ENCODE measurements around the gene PTPN1. TPM values are rescaled to one million over a fixed set of nuclear protein-coding genes. Genes with fewer than 3 reads are reported as not detected.

The PTPN1 gene
- total and polyA plus RNA-seq, 2 donors (not counting 1 experiment from before 2014, with no cell fraction given), result 20.0 to 28.7 TPM

- no peaks in the 10 kb centered on the region for H3K79me2 ChIP-seq (ENCODE audit: control insufficient read depth, insufficient read depth, low read length)
- H3K36me3 ChIP-seq (ENCODE audit: control insufficient read depth, insufficient read depth, low read length), result no peaks in the 10 kb centered on the region
- no peaks in the 10 kb centered on the region for H4K20me1 ChIP-seq (ENCODE audit: control insufficient read depth, extremely low read depth, insufficient read depth, low read length)
- H3K9ac ChIP-seq (ENCODE audit: insufficient read depth, low read length), result no peak overlapping the region
- no peaks in the 10 kb centered on the region for H3K9me3 ChIP-seq (ENCODE audit: control insufficient read depth, insufficient read depth, low read depth, low read length)
- no peak overlapping the region for H3K4me2 ChIP-seq (ENCODE audit: extremely low read depth, insufficient read depth, low read length)
- no peak overlapping the region for H2AFZ ChIP-seq (ENCODE audit: low read length)
- no peak for DNase-seq (ENCODE audit: low read depth in 2 of 2)
- peaks cover 5% of the 10 kb centered on the region for H3K4me1 ChIP-seq (ENCODE audit: control insufficient read depth, extremely low read depth, insufficient read depth, low read length)
- no peak for TF ChIP-seq EZH2 (IDR thresholded peaks at IDR 0.05; ENCODE audit: low read length, missing control alignments)
- no peak for TF ChIP-seq CTCF (conservative IDR thresholded peaks at IDR 0.05 in 1 of 2, IDR thresholded peaks at IDR 0.05 in 1 of 2; ENCODE audit: low read depth in 1 of 2, low read length in 2 of 2)
- H3K27me3 ChIP-seq (ENCODE audit: control insufficient read depth, insufficient read depth, low read length), result no peaks in the 10 kb centered on the region
- no peak overlapping the region for H3K27ac ChIP-seq (ENCODE audit: insufficient read depth, low read length)
- H3K4me3 ChIP-seq (replicated peaks in 1 of 4; ENCODE audit: control extremely low read depth in 1 of 4, insufficient read depth in 1 of 4, low read depth in 3 of 4, low read length in 4 of 4), result no peak overlapping the region
These were observed 32.8 kb upstream of the PTPN1 start for GRCh38 chr20:50477239-50477872.

GRCh38 chr20:50478162-50478990, 31.8 kb upstream of the PTPN1 start:
- Histone ChIP-seq H3K4me1 (ENCODE audit: control insufficient read depth, extremely low read depth, insufficient read depth, low read length) (peaks cover 5% of the 10 kb centered on the region), H3K36me3 (ENCODE audit: control insufficient read depth, insufficient read depth, low read length) (no peaks in the 10 kb centered on the region), H3K9me3 (ENCODE audit: control insufficient read depth, insufficient read depth, low read depth, low read length) (no peaks in the 10 kb centered on the region), H3K9ac (ENCODE audit: insufficient read depth, low read length) (no peak overlapping the region), H3K79me2 (ENCODE audit: control insufficient read depth, insufficient read depth, low read length) (no peaks in the 10 kb centered on the region), H3K4me3 (replicated peaks in 1 of 4; ENCODE audit: control extremely low read depth in 1 of 4, insufficient read depth in 1 of 4, low read depth in 3 of 4, low read length in 4 of 4) (no peak overlapping the region), H4K20me1 (ENCODE audit: control insufficient read depth, extremely low read depth, insufficient read depth, low read length) (no peaks in the 10 kb centered on the region), H3K4me2 (ENCODE audit: extremely low read depth, insufficient read depth, low read length) (no peak overlapping the region), H2AFZ (ENCODE audit: low read length) (no peak overlapping the region), H3K27ac (ENCODE audit: insufficient read depth, low read length) (no peak overlapping the region), H3K27me3 (ENCODE audit: control insufficient read depth, insufficient read depth, low read length) (no peaks in the 10 kb centered on the region)
- peak; percentile 44 to 58 for TF ChIP-seq CTCF (conservative IDR thresholded peaks at IDR 0.05 in 1 of 2, IDR thresholded peaks at IDR 0.05 in 1 of 2; ENCODE audit: low read depth in 1 of 2, low read length in 2 of 2)
- no peak for TF ChIP-seq EZH2 (IDR thresholded peaks at IDR 0.05; ENCODE audit: low read length, missing control alignments)
- peak; percentile 40 to 54 for DNase-seq (ENCODE audit: low read depth in 2 of 2)

GRCh38 chr20:50481741-50482140, 28.4 kb upstream of the PTPN1 start:
- Histone ChIP-seq H3K27ac (ENCODE audit: insufficient read depth, low read length) (no peak overlapping the region), H3K27me3 (ENCODE audit: control insufficient read depth, insufficient read depth, low read length) (no peaks in the 10 kb centered on the region), H3K4me1 (ENCODE audit: control insufficient read depth, extremely low read depth, insufficient read depth, low read length) (no peaks in the 10 kb centered on the region), H3K4me3 (replicated peaks in 1 of 4; ENCODE audit: control extremely low read depth in 1 of 4, insufficient read depth in 1 of 4, low read depth in 3 of 4, low read length in 4 of 4) (no peak overlapping the region), H3K9me3 (ENCODE audit: control insufficient read depth, insufficient read depth, low read depth, low read length) (no peaks in the 10 kb centered on the region), H3K79me2 (ENCODE audit: control insufficient read depth, insufficient read depth, low read length) (no peaks in the 10 kb centered on the region), H3K4me2 (ENCODE audit: extremely low read depth, insufficient read depth, low read length) (no peak overlapping the region), H3K9ac (ENCODE audit: insufficient read depth, low read length) (no peak overlapping the region), H3K36me3 (ENCODE audit: control insufficient read depth, insufficient read depth, low read length) (no peaks in the 10 kb centered on the region), H2AFZ (ENCODE audit: low read length) (no peak overlapping the region), H4K20me1 (ENCODE audit: control insufficient read depth, extremely low read depth, insufficient read depth, low read length) (no peaks in the 10 kb centered on the region)
- no peak for DNase-seq (ENCODE audit: low read depth in 2 of 2)
- TF ChIP-seq EZH2 (IDR thresholded peaks at IDR 0.05; ENCODE audit: low read length, missing control alignments) (no peak), CTCF (conservative IDR thresholded peaks at IDR 0.05 in 1 of 2, IDR thresholded peaks at IDR 0.05 in 1 of 2; ENCODE audit: low read depth in 1 of 2, low read length in 2 of 2) (no peak)
